DND-41 (cell line): ENCODE results near the gene NOTCH2.

Source experiments
- ATAC-seq: fragments of 200-7000 bp; cut with Tn5 transposase; 3 replicates; pipeline ENCODE4 v1.9.1; 2021; ENCODE audit warnings: low read depth; ENCODE audit not compliant: insufficient read depth
- DNase-seq: peaks from one replicate; pipeline ENCODE4 v3.0.0-alpha.2; 2020
- H2AFZ ChIP-seq: 2 replicates; pipeline ENCODE4 v1.6.0; 2012; ENCODE audit warnings: low read depth, low read length
- H3K27ac ChIP-seq: 2 replicates; pipeline ENCODE4 v1.5.1; 2012; ENCODE audit warnings: low read length, inconsistent platforms
- H3K27me3 ChIP-seq: fragments of 200-600 bp; sonication (generic); 2 replicates; pipeline ENCODE4 v1.6.0; 2012; ENCODE audit warnings: low read length, mild to moderate bottlenecking, inconsistent platforms; ENCODE audit not compliant: insufficient read depth, poor library complexity
- H3K36me3 ChIP-seq: 2 replicates; pipeline ENCODE4 v1.5.1; 2012; ENCODE audit warnings: low read length, inconsistent platforms; ENCODE audit not compliant: insufficient read depth
- H3K4me1 ChIP-seq: 2 replicates; pipeline ENCODE4 v1.5.1; 2012; ENCODE audit warnings: mild to moderate bottlenecking, low read length; ENCODE audit not compliant: insufficient read depth
- H3K4me2 ChIP-seq: 2 replicates; pipeline ENCODE4 v1.6.0; 2012; ENCODE audit warnings: mild to moderate bottlenecking, moderate library complexity, low read length, inconsistent platforms; ENCODE audit not compliant: insufficient read depth
- H3K4me3 ChIP-seq, 2 experiments: fragments of 200-600 bp in 1 of 2; shearing (Covaris generic) in 1 of 2; 2 replicates each; pipeline ENCODE4 v1.5.1; 2012 to 2016; ENCODE audit warnings: inconsistent platforms in 2 of 2, low read length in 2 of 2, mild to moderate bottlenecking in 2 of 2, low read depth in 1 of 2, moderate library complexity in 1 of 2
- H3K79me2 ChIP-seq: 2 replicates; pipeline ENCODE4 v1.6.0; 2012; ENCODE audit warnings: low read length, inconsistent platforms; ENCODE audit not compliant: insufficient read depth
- H3K9ac ChIP-seq: 2 replicates; pipeline ENCODE4 v1.6.0; 2012; ENCODE audit warnings: low read depth, mild to moderate bottlenecking, inconsistent platforms, low read length, moderate library complexity
- H3K9me3 ChIP-seq: 2 replicates; pipeline ENCODE4 v1.5.1; 2012; ENCODE audit warnings: low read length, moderate library complexity, mild to moderate bottlenecking, inconsistent platforms; ENCODE audit not compliant: insufficient read depth, severe bottlenecking
- H4K20me1 ChIP-seq: 2 replicates; pipeline ENCODE4 v1.6.0; 2012; ENCODE audit warnings: low read length; ENCODE audit not compliant: insufficient read depth
- CTCF ChIP-seq: IDR thresholded peaks from 2 replicates; pipeline ENCODE4 v1.5.1; 2012; ENCODE audit warnings: borderline replicate concordance, low read length, moderate library complexity, mild to moderate bottlenecking; ENCODE audit not compliant: poor library complexity, severe bottlenecking; ENCODE audit errors: extremely low read depth
- EZH2 ChIP-seq: IDR thresholded peaks from 3 replicates; pipeline ENCODE4 v1.6.1; 2012; ENCODE audit warnings: borderline replicate concordance, low read depth, mild to moderate bottlenecking, moderate library complexity, low read length, inconsistent platforms; ENCODE audit not compliant: severe bottlenecking

Gene NOTCH2

GRCh38 chr1:119903443-119903835 lies 166.0 kb downstream of the NOTCH2 start:
- H3K4me2 ChIP-seq: no peak overlapping the region
- H3K9ac ChIP-seq: no peak overlapping the region
- H3K27me3 ChIP-seq: no peaks in the 10 kb centered on the region
- no peaks in the 10 kb centered on the region for H3K36me3 ChIP-seq
- peaks cover 2% of the 10 kb centered on the region for H3K9me3 ChIP-seq
- no peak overlapping the region for H3K4me3 ChIP-seq
- no peaks in the 10 kb centered on the region for H4K20me1 ChIP-seq
- H3K27ac ChIP-seq: no peak overlapping the region
- no peak for ATAC-seq
- H3K4me1 ChIP-seq: no peaks in the 10 kb centered on the region
- H2AFZ ChIP-seq: no peak overlapping the region
- DNase-seq: no peak
- TF ChIP-seq EZH2 (no peak), CTCF (no peak)
- H3K79me2 ChIP-seq: no peaks in the 10 kb centered on the region

GRCh38 chr1:119902775-119903442 lies 166.6 kb downstream of the NOTCH2 start:
- Histone ChIP-seq H3K79me2 (no peaks in the 10 kb centered on the region), H3K9ac (no peak overlapping the region), H3K4me2 (no peak overlapping the region), H3K9me3 (peaks cover 2% of the 10 kb centered on the region), H3K27ac (no peak overlapping the region), H3K4me3 (no peak overlapping the region), H3K27me3 (no peaks in the 10 kb centered on the region), H4K20me1 (no peaks in the 10 kb centered on the region), H2AFZ (no peak overlapping the region), H3K36me3 (no peaks in the 10 kb centered on the region), H3K4me1 (no peaks in the 10 kb centered on the region)
- DNase-seq (no peak), ATAC-seq (0 out of 3 replicates have a peak, but pooled peaks have one; percentile 20)
- TF ChIP-seq EZH2 (no peak), CTCF (no peak)

GRCh38 chr1:119898981-119899720 lies 170.3 kb downstream of the NOTCH2 start:
- no peak overlapping the region for H3K9ac ChIP-seq
- DNase-seq (no peak), ATAC-seq (no peak)
- no peak overlapping the region for H2AFZ ChIP-seq
- H3K9me3 ChIP-seq: no peaks in the 10 kb centered on the region
- no peaks in the 10 kb centered on the region for H3K79me2 ChIP-seq
- H3K27ac ChIP-seq: no peak overlapping the region
- no peak overlapping the region for H3K4me2 ChIP-seq
- TF ChIP-seq EZH2: no peak
- TF ChIP-seq CTCF: no peak
- H3K4me1 ChIP-seq: peaks cover 18% of the 10 kb centered on the region
- H3K27me3 ChIP-seq: no peaks in the 10 kb centered on the region
- no peaks in the 10 kb centered on the region for H3K36me3 ChIP-seq
- H4K20me1 ChIP-seq: no peaks in the 10 kb centered on the region
- H3K4me3 ChIP-seq: no peak overlapping the region
